Measurements from ENCODE around the gene EXOC4.
"Not testable (repeated sequence)": the region's sequence is repeated elsewhere in the genome, so short reads cannot be mapped to it uniquely, and the experiment has no call there.

EXOC4 gene

DNA sequence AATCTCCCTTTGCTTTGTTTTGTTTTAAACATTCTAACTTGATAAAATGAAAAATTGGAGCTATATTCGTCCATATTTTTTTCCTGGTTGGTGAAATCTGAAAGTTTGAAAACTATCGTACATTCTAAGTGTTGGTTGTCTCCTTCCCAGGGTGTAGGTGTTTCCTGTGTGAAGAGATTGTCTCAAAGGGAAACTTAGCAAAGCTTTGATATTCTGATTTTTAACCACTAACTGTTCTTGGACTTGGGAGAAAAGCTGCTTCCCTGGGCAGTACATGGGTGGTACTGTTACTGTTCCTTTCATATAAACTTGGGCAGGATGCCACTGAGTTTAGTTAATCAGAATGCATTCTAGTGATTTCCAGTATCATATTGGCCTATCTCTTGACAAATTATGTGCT is 620.8 kb downstream of the EXOC4 start:
- peaks cover 7% of the 10 kb centered on the region for H3K36me3 Mint-ChIP-seq (ENCODE audit: low read depth)
- no peaks in the 10 kb centered on the region for H3K27me3 Mint-ChIP-seq
- H3K4me1 Mint-ChIP-seq (ENCODE audit: low read depth) = peaks cover 34% of the 10 kb centered on the region
- no peak overlapping the region for H3K4me3 Mint-ChIP-seq
- DNase-seq = no peak
- no peak overlapping the region for H3K27ac Mint-ChIP-seq
- peaks cover 3% of the 10 kb centered on the region for H3K9me3 Mint-ChIP-seq

DNA sequence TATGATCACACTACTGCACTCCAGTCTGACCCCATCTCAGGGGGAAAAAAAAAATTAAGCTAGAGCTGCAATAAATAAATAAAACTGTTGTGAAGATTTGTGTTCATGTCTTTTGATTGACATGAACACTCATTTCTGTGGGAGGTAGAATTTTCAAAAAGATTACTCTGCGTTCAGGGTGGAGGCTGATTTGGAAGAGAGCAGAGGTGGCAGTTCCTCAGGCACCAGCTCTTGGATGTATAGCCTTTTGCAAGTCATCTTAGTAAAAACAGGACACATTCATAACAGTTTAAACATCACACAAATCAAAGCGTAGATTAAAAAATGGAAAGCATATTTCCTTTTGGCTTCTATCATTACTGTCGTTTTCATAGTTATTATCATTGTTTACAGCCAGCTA is 630.7 kb downstream of the EXOC4 start:
- Mint-ChIP-seq H3K9me3 (peaks cover 5% of the 10 kb centered on the region), H3K36me3 (ENCODE audit: low read depth) (peaks cover 1% of the 10 kb centered on the region), H3K4me3 (no peak overlapping the region), H3K27ac (no peak overlapping the region), H3K27me3 (no peaks in the 10 kb centered on the region), H3K4me1 (ENCODE audit: low read depth) (no peaks in the 10 kb centered on the region)
- no peak for DNase-seq

DNA sequence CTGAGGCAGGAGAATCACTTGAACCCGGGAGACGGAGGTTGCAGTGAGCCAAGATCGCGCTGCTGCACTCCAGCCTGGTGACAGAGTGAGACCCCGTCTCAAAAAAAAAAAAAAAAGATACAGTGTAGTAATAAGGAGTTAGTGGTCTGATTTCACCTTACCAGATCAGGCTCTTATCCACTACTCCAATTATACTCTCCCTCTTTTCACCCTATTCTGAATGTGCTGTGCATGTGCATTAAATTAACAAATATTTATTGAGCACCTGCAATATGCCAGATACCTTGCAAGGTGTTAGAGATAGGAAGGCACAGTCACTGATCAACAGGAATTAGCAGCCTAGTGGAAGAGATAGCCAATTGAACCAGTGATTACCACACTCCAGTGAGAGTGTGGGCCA is 632.3 kb downstream of the EXOC4 start:
- Mint-ChIP-seq H3K4me3 (no peak overlapping the region), H3K27me3 (no peaks in the 10 kb centered on the region), H3K27ac (no peak overlapping the region), H3K4me1 (ENCODE audit: low read depth) (no peaks in the 10 kb centered on the region), H3K9me3 (peaks cover 10% of the 10 kb centered on the region), H3K36me3 (ENCODE audit: low read depth) (peaks cover 5% of the 10 kb centered on the region)
- DNase-seq = no peak

DNA sequence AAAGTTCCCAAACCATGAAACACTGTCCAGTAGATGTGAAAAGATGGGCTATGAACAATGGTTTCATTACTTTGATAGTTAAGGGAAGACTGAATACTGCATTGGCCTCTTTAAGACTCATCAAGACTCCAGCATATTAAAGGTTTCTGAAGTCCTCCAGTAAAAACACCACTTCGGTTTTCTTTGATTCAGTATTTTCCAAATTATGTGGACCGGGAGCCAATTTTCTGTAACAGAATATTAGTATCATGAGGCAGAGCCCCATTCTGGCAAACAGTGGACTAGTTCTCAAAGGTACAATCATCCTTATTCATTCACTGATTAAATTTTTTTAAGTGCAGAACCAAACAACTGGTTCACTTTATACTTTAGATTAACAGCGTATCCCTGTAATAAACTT is 633.2 kb downstream of the EXOC4 start:
- H3K27me3 Mint-ChIP-seq = no peaks in the 10 kb centered on the region
- no peak overlapping the region for H3K27ac Mint-ChIP-seq
- H3K36me3 Mint-ChIP-seq (ENCODE audit: low read depth) = peaks cover 5% of the 10 kb centered on the region
- peaks cover 10% of the 10 kb centered on the region for H3K9me3 Mint-ChIP-seq
- H3K4me1 Mint-ChIP-seq (ENCODE audit: low read depth) = no peaks in the 10 kb centered on the region
- no peak overlapping the region for H3K4me3 Mint-ChIP-seq
- no peak for DNase-seq

DNA sequence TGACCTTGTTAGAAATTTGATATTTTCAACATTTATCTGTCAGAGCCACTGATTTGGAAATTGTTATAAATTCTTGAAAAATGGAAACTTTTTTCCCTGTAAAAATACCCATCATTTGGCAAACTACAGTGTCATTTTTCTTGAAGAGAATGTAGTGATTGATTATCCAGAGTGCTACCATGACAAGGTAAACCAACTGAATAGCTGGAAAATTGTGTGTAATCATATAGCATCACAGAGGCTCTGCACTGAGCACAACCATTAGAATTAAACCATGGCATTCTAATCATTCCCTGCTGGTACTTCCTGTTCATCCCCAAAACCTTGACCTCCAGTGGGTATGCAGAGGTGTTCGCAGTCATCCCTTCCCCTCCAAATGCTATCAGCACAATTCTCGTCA is 633.9 kb downstream of the EXOC4 start:
- H3K4me3 Mint-ChIP-seq = no peak overlapping the region
- H3K36me3 Mint-ChIP-seq (ENCODE audit: low read depth) = peaks cover 5% of the 10 kb centered on the region
- no peak for DNase-seq
- H3K27me3 Mint-ChIP-seq = no peaks in the 10 kb centered on the region
- H3K9me3 Mint-ChIP-seq = peaks cover 10% of the 10 kb centered on the region
- no peak overlapping the region for H3K27ac Mint-ChIP-seq
- H3K4me1 Mint-ChIP-seq (ENCODE audit: low read depth) = no peaks in the 10 kb centered on the region

DNA sequence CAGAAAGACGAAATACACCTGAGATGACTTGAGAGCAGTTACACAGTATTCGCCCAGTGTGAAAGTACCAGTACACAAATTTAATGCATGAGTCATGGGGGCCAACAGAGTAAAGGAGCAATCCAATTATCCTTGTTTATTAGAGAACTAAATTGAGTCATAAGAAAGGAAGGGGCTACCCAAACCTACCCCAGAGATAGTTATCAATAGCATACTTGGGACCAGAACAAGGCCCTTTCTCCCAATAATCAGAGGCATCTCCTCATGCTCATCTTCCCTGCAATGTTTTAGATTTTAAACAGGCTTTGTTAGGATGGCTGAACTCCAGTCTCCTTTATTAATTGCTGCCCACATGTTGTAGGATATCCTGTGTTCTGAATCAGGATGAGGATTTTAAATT is 634.6 kb downstream of the EXOC4 start:
- Mint-ChIP-seq H3K4me3 (no peak overlapping the region), H3K27ac (no peak overlapping the region), H3K27me3 (no peaks in the 10 kb centered on the region), H3K9me3 (peaks cover 10% of the 10 kb centered on the region), H3K4me1 (ENCODE audit: low read depth) (no peaks in the 10 kb centered on the region), H3K36me3 (ENCODE audit: low read depth) (peaks cover 5% of the 10 kb centered on the region)
- no peak for DNase-seq

DNA sequence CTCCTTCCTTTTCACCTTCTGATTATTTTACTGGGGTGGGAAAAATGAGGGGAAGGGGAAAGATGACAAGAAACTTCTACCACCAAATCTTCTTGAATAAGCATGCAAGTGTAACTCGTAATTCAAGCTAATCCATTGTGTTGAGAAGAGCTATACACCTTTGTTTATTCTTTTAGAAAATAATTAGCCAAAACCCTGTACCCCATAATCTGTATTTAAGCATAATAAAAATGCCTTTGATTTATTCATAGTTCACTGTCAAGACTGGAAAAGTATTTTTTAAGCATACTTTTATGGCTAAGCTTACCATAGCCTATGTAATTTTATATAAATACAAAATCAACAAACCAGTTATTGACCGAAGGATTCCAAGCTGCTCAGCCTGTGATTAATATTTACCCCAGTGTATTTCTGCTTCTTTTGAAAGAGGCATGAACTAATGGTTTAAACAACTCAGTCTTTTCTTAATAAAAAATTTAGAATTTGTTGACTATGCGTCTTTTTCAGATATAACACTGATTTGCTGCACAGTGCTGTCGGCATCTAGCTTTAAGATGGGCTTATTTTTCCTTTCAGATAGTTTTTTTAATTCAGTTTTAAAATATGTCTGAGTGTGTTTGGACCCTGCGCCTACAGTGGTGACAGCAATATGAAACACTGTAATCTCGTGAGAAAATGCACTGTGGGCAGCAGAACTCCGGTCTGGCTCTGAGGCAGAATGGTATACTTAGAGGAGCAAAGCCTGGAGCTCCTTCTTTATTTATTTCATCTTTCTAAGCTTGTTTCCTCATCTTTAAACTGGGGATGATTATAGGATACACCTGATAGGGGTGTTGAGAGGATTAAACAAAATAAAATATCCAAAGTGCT is 635.4 kb downstream of the EXOC4 start:
- H3K27ac Mint-ChIP-seq = no peak overlapping the region
- peaks cover 5% of the 10 kb centered on the region for H3K36me3 Mint-ChIP-seq (ENCODE audit: low read depth)
- DNase-seq = no peak
- H3K4me3 Mint-ChIP-seq = no peak overlapping the region
- peaks cover 12% of the 10 kb centered on the region for H3K9me3 Mint-ChIP-seq
- no peaks in the 10 kb centered on the region for H3K27me3 Mint-ChIP-seq
- H3K4me1 Mint-ChIP-seq (ENCODE audit: low read depth) = no peaks in the 10 kb centered on the region

DNA sequence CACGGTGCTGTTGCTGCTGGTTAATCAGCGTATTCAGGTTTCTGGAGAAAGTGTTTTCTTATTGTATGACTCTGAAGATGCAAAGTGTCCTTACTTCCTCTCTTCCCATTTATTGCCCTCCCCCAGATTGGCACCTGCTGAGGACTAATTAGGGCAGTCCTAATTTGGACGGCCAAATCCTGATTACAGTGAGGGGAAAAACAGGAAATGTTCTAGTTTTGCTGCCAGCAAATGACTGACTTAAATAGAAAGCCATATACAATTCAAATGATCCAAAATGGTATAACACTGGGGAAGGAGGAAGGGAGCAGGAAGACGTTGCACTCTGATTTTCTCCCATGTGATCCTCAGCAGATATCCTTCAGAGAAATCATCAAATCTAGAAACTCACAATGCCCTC is 651.9 kb downstream of the EXOC4 start:
- H3K27ac Mint-ChIP-seq = no peak overlapping the region
- no peak for DNase-seq
- no peak overlapping the region for H3K4me3 Mint-ChIP-seq
- peaks cover 31% of the 10 kb centered on the region for H3K36me3 Mint-ChIP-seq (ENCODE audit: low read depth)
- H3K9me3 Mint-ChIP-seq = peaks cover 3% of the 10 kb centered on the region
- no peaks in the 10 kb centered on the region for H3K27me3 Mint-ChIP-seq
- H3K4me1 Mint-ChIP-seq (ENCODE audit: low read depth) = no peaks in the 10 kb centered on the region

DNA sequence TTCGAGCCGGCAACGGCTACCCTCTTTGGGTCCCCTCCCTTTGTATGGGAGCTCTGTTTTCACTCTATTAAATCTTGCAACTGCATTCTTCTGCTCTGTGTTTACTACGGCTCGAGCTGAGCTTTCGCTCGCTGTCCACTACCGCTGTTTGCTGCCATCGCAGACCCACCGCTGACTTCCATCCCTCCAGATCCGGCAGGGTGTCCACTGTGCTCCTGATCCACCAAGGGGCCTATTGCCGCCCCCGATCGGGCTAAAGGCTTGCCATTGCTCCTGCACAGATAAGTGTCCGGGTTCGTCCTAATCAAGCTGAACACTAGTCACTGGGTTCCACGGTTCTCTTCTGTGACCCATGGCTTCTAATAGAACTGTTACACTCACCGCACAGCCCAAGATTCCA is 653.7 kb downstream of the EXOC4 start:
- not testable (repeated sequence) for H3K27me3 Mint-ChIP-seq; H3K27ac Mint-ChIP-seq; H3K4me1 Mint-ChIP-seq (ENCODE audit: low read depth); H3K9me3 Mint-ChIP-seq; H3K4me3 Mint-ChIP-seq; DNase-seq
- peaks cover 45% of the 10 kb centered on the region for H3K36me3 Mint-ChIP-seq (ENCODE audit: low read depth)

DNA sequence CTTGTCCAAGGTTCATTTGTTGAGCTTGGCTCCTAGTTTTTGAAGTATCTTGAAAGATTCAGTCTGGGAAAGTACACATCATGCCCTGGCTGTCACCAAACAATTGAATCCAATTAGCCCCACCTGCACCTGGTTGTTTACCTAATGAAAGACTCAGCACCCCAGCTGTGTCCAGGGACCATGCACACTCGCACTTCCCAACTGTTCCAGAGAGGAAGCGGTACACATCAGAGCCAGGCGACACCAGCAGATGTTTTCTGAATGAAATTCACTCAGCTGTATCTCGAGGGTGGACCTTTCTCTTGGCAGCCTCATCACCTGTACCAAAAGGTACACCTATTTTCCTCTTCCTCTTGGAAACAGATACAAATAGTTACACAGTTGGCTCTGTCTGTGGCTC is 657.9 kb downstream of the EXOC4 start:
- Mint-ChIP-seq H3K4me1 (ENCODE audit: low read depth) (peaks cover 5% of the 10 kb centered on the region), H3K4me3 (no peak overlapping the region), H3K27ac (no peak overlapping the region), H3K36me3 (ENCODE audit: low read depth) (peaks cover 32% of the 10 kb centered on the region), H3K27me3 (no peaks in the 10 kb centered on the region), H3K9me3 (peaks cover 5% of the 10 kb centered on the region)
- DNase-seq = no peak

DNA sequence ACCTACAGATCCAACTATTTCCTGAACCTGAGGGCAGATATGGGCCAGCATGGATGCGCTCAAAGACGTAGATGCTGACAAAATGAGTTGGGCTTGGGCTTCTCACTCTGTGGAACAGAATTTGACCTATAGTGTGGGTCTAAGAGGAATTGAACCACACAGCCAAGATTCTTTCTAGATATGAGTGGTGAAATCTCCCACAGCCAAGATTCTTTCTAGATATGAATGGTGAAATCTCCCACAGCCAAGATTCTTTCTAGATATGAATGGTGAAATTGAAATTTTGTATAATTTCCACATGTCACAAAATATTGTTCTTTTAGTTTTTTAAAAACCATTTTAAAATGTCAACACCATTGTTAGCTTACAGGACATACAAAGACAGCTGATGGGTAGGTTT is 658.8 kb downstream of the EXOC4 start:
- Mint-ChIP-seq H3K36me3 (ENCODE audit: low read depth) (peaks cover 31% of the 10 kb centered on the region), H3K9me3 (peaks cover 5% of the 10 kb centered on the region), H3K27me3 (no peaks in the 10 kb centered on the region), H3K4me1 (ENCODE audit: low read depth) (peaks cover 5% of the 10 kb centered on the region), H3K4me3 (no peak overlapping the region), H3K27ac (peak overlapping the region; percentile 57)
- no peak for DNase-seq

DNA sequence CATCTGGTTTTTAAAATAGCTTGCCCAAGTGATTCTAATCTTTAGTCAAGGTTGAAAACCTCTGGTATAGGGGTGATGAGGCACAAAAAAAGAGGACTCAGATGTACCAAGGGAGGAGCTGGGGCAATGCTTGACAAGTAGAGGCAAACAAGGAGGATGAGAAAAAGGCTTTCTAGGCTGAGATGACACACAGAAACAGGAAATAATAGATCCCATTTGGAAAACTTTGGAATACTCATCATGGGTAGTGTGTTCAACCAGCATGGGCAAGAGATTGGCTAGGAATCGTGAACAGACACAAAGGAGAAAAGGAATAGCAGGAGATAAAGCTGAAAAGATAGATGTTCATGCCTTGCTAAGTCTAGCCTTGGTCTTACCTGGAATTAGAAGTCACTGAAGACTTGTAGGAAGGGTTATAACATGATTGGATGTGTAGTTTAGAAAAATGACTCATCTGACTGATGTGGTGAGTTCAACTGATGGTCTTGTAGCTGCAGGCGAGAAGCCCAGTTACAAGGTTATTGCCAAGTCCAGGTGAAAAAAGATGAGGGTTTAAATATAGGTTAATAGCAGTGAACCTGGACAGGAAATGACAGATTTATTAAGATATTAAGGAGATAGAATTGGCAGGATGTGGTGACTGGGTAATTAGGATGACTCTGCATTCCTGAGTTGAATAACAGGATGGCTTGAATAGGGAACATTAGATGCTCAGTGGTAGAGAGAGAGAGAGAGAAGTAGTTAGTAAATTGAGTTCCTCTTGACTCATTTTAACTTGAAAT is 660.2 kb downstream of the EXOC4 start:
- Mint-ChIP-seq H3K27ac (no peak overlapping the region), H3K9me3 (peaks cover 5% of the 10 kb centered on the region), H3K36me3 (ENCODE audit: low read depth) (peaks cover 41% of the 10 kb centered on the region), H3K4me1 (ENCODE audit: low read depth) (peaks cover 5% of the 10 kb centered on the region), H3K4me3 (no peak overlapping the region), H3K27me3 (no peaks in the 10 kb centered on the region)
- DNase-seq = no peak

DNA sequence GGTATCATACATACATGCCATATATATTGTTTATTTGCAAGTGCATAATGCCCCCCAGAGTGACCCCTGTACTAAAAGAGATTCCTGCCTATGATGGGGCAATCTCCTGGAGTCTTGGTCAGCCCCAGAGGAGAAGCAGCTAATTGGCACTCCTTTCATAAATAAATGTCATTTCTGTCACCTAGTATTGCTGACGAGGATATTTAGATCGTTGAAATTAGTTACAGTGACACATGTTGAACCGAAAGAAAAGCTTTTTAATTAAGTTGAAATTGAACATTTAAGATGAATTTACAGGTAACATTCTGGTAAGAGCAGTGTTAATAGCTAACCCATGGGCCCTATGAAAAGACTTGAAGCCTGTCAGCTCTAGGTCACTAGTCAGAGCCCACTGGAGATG is 663.7 kb downstream of the EXOC4 start:
- no peak overlapping the region for H3K27ac Mint-ChIP-seq
- H3K4me1 Mint-ChIP-seq (ENCODE audit: low read depth) = peaks cover 3% of the 10 kb centered on the region
- no peak for DNase-seq
- H3K36me3 Mint-ChIP-seq (ENCODE audit: low read depth) = peaks cover 58% of the 10 kb centered on the region
- peaks cover 21% of the 10 kb centered on the region for H3K9me3 Mint-ChIP-seq
- no peak overlapping the region for H3K4me3 Mint-ChIP-seq
- no peaks in the 10 kb centered on the region for H3K27me3 Mint-ChIP-seq

DNA sequence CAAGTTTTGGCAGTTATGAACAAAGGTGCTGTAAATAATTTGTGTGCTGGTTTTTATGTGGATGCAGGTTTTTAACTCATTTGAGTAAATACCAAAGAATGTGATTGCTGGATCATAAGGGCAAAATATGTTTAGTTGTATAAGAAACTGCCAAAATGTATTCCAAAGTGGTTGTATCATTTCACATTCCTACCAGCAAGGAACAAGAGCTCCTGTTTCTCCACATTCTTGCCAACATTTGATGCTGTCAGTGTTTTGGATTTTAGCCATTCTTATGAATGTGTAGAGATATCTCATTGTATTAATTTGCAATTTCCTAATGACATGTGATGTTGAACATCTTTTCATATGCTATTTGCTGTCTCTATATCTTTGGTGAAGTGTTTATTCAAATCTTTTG is 666.9 kb downstream of the EXOC4 start:
- H3K4me3 Mint-ChIP-seq = no peak overlapping the region

DNA sequence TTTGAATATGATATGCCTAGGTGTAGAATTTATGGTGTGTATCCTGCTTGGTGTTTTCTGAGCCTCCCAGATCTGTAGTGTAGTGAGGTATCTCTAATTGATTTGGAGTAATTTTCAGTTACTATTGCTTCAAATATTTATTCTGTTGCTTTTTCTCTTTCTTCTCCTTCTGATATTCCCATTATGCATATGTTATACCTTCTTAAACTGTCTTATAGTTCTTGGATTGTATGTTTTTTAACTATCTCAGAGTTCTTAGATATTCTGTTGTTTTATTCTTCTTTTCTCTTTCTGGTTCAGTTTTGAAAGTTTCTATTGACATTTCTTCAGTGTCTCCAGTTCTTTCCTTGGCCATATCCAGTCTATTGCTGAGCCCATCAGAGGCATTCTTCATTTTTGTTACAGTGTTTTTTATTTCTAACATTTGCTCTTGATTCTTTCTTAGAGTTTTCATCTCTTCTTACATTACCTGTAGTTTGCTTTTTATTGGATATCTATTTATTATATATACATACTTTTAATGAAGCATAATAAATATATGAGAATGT is 668.8 kb downstream of the EXOC4 start:
- DNase-seq = no peak
- H3K27ac Mint-ChIP-seq = no peak overlapping the region

More for the DNA sequence above, 666.9 kb downstream of the EXOC4 start:
- Mint-ChIP-seq H3K36me3 (ENCODE audit: low read depth) (peaks cover 61% of the 10 kb centered on the region), H3K27ac (no peak overlapping the region), H3K27me3 (no peaks in the 10 kb centered on the region), H3K4me1 (ENCODE audit: low read depth) (no peaks in the 10 kb centered on the region), H3K9me3 (peaks cover 22% of the 10 kb centered on the region)
- DNase-seq = no peak

More for the DNA sequence above, 668.8 kb downstream of the EXOC4 start:
- H3K36me3 Mint-ChIP-seq (ENCODE audit: low read depth) = peaks cover 54% of the 10 kb centered on the region
- no peaks in the 10 kb centered on the region for H3K4me1 Mint-ChIP-seq (ENCODE audit: low read depth)
- H3K27me3 Mint-ChIP-seq = no peaks in the 10 kb centered on the region
- peaks cover 22% of the 10 kb centered on the region for H3K9me3 Mint-ChIP-seq
- no peak overlapping the region for H3K4me3 Mint-ChIP-seq

All from activated T-cell treated with anti-CD3 and anti-CD28 coated beads, Interleukin-2, amount 50 U/mL, for 24 hours (primary cell).